GM18909 (cell line): ENCODE measurements around the gene ALDH1B1.

ENCODE experiments used
- ATAC-seq: cut with Tn5 transposase; IDR thresholded peaks from one replicate; pipeline ENCODE4 v1.9.1; 2021; ENCODE audit warnings: mild to moderate bottlenecking; ENCODE audit not compliant: unreplicated experiment, poor library complexity

ALDH1B1 gene

DNA sequence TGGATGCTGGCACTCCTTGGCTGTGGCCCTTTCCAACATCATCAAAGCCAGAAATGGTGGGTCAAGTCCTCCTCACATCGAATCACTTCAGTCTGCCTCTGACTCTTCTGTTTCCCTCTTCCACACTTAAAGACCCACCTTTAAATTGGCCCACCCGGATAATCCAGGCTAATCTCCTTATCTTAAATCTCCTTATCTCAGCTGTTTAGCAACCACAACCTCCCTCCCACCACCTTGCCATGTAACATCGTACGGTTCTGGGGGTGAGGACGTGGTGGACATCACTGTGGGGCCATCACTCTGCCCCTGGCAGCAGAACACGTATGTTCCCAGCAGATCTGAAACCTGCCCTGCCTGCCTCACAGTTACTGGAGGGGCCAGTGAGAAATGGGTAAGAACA is 20.2 kb downstream of the ALDH1B1 start:
- ATAC-seq, result no peak

DNA sequence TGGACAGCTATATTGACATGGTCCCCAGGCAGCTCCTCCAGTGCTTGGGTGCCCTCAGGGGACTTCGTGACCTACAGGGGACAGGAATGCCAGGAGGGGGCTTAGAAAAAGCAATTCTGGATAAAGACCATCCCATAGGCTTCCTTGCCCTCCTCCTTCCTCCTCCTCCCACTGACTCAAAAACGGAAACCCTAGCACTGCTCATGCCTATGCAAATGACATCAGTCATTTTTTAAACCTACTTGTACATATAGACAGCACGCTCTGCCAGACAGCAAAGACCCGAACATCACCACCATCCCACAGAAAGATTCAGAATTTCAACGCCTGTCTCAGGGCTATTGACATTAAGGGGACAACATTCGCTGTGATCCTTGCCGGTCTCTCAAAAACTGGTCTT is 20.8 kb downstream of the ALDH1B1 start:
- no peak for ATAC-seq

DNA sequence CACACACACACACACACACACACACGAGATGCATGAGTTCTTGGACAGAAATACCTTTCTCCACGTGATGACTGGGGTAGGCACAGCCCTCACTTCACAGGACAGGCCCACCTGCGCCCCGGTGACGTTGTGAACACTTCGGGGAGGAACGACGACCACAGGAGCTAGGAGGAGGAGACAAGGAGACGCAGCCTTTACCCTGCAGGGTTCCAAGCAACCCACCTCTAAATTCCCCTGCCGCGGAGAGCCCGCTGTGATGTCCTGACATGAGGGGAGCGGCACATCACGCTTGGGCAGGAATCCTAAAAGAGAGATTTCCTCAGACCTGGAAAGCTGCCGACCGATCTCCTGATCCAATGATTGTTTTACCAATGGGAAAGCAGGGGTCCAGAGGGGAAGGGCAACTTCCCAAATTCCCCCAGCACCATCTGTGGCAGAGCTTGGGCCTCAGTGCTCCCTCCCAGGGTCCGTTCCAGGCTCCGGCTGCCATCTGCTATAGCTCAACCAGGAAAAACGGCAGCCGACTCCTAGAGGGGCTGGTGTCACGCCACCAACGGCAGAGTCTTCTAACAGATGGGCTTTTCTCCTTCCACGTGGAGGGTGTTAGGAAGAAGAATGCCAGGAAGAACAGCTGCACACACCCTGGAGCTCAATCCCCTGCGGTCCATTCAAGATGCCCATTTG is 21.7 kb downstream of the ALDH1B1 start:
- no peak for ATAC-seq

DNA sequence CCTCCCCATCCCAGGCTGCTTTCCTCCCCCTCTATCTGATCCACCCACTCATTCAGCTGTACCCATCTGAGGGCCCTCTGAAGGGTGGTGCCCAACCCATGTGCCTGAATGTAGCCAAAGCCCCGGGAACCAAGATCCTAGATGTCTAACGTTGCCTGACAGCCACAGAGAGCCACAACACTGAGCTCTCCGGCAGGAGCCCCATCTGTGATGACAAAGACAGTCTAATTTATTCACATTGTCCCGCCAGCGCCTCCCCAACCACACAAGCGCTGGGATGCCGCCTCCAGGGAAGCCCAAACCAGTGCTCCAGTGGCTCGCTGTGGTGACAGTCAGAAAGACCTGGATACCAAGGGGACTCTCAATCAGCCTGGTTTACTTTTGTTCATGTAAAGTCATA is 23.4 kb downstream of the ALDH1B1 start:
- ATAC-seq, result no peak

DNA sequence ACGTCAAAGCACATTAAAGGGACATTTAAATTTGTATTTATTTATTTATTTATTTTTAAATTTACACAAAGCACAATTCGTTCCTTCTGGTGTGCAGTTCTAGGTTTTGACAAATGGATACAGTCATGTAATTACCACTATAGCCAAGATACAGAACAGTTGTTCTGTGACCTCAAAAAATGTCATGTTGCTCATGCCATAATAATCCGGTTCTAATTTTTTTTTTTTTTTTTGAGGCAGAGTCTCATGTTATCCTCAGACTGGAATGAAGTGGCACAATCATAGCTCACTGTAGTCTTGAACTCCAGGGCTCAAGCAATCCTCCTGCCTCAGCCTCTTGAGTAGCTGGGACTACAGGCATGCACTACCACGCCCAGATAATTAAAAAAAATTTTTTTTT is 24.0 kb downstream of the ALDH1B1 start:
- ATAC-seq, result no peak

DNA sequence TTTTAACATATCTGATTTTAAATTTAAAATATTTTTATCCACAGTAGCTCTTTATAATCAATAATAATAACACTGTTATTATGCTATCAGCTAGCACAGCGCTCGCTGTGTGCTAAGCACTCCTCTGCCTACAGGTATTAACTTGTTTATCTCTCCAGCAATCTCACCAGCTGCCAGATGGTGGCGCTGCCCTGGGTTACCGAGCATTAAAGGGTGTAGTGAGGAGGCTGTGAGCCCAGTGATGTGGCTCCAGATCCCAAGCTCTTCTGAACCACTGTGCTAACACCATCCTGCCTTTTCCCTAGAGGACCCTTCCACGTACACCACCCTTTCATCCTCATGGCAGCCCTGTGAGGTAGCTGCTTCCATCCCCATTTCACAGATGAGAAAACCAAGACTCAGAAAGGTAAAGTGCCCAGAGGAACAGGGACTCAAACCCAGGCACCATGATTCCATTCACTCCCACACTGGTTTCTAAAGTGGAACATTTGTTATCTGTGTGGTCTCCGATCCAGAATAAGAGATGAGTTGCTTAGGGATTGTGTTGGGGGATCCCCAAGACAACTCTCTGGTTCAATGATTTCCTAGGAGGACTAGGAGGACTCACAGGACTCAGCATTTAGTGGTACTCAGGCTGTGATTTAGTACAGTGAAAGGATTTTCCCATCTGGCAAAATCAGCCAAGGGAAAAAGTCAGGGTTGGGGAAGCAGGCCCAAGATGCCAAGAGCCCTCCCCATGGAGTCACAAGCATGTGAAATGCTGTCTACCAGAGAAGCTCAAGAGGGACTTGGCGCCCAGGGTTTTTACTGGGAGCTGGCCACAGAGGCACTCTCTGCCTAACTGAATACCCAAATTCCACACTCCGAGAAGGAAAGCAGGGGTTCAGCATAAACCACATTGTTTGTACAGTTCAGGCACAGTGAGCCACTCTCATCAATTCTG is 24.8 kb downstream of the ALDH1B1 start:
- ATAC-seq, result peak; percentile 63

DNA sequence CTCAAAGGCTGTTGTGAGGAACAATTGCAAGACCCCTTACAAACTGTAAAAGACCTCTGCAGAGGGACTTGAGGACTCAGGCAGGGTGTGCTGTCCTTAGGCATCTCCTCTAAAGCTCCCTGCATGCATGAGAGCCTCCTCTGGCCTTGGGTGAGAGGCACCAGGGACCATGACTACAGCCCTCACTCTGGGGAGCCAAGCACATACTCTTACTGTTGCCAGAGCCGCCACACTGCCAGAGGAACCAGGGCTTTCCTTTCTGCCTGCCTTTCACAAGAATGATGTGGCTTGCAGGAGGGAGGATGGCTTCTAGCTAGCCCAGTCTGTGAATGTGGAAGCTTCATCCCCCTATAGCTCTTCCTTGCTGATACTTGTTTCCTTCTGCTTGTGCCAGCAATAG is 25.9 kb downstream of the ALDH1B1 start:
- ATAC-seq, result no peak

DNA sequence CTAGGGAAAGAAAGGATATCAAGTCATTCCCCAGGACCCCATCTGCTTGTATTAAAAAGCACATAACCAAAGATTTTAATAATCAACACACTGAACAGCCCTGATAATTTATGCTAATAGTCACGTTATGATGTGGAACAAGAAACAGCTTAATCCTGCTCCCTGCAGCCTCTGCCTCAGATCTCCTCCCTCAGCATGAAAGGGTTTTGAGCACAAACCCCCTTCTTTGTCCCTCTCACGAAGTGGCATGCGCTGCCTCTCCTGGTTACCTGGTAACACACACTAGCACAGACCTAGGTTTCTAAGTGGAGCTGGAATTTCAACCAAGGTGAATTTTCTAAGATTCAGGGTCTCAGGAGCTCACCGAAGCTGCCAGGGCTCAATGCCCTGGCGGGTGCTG is 26.7 kb downstream of the ALDH1B1 start:
- ATAC-seq, result no peak

DNA sequence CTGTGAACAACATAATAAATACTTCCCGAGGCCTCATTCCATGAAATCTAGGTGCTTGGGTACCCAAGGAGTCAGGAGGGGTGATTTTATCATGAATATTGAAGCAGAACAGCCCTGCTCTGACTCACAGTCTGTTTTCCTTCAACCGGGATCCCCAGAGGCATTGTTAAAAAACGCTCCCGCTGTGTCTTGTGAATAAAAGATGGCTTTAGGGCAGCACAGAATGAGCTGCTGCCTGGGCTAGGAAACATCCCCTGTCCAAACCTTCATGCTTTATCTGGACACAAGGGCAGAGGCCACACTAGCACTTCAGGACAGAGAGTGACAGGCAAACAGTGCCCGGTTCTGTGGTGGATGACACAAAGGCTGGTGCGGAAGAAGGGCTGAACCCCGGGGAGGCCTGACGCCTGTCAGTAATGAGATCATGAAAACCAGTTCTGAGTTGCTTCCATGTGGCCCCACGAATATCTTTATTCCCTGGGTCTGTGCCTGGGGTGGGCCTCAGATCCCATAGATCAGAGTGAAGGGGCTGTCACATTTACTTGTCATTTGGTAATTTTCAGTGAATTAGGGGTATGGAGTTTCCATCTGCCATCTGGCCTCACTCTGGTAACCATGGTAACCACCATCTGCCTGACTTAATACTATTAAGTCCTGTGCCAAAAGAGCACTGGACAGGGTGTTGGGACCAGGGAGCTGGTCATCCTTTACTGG is 29.2 kb downstream of the ALDH1B1 start:
- no peak for ATAC-seq

DNA sequence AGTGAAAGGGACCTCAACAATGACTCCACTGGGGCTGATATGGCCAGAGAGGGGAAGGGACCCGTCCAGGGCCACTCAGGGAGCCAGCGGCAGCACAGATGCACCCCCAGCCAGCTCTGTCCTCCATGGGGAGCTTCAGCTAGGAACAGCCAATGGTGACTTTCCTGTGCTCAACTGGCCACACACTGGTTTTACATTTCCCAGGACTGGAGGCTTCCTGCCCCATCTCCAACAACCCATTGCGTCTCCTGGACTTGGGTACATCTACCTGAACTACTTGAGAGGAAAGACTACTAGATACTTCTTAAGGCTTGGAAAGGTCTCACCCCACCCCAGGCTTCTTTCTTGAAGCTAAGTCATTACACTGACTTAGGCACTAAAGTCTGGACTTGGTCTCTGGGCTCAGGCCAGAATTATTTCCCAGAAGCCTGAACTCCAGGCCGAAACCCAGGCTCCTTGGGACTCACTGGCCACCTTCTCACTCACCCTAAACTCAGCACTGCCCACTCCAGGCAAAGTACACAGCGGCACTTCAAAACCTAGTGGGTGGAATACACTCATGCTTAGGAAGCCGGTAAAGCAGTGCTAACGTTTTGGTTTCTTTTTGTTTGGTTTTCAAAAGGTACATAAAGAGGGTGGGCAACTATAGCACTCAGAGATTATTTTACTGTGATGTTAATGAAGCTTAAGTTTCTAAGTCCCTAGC is 30.2 kb downstream of the ALDH1B1 start:
- no peak for ATAC-seq

DNA sequence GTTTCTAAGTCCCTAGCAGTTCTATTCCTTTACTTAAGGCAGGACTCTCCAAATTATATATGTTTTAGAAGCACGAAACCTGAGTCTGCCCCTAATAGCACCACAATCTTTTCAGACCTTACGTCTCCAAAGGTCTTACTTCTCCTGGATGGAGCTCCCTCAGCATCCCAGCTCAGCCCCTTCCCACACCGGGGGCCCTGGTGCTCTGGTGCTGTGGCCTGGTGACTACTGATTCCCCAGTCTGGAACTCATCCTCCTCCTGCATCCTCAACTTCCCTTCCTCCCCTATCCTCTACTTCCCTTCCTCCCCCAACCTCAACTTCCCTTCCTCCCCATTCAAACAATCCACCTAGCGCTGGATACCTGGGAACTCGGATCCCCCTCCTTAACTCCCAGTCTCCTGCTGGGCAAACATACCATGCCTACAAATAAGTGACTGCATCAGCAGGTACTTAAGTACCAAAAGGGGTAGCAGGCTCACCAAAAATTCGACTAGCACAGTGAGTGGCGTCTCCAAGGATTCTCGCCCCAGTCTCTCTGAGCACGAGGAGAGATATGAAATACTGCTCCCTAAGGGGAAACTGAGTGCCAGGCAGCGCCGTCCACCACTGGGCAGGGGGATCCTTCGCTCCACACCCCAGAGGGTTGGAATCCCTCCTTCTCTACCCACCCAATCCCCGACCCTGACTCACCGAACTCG is 30.9 kb downstream of the ALDH1B1 start:
- no peak for ATAC-seq

DNA sequence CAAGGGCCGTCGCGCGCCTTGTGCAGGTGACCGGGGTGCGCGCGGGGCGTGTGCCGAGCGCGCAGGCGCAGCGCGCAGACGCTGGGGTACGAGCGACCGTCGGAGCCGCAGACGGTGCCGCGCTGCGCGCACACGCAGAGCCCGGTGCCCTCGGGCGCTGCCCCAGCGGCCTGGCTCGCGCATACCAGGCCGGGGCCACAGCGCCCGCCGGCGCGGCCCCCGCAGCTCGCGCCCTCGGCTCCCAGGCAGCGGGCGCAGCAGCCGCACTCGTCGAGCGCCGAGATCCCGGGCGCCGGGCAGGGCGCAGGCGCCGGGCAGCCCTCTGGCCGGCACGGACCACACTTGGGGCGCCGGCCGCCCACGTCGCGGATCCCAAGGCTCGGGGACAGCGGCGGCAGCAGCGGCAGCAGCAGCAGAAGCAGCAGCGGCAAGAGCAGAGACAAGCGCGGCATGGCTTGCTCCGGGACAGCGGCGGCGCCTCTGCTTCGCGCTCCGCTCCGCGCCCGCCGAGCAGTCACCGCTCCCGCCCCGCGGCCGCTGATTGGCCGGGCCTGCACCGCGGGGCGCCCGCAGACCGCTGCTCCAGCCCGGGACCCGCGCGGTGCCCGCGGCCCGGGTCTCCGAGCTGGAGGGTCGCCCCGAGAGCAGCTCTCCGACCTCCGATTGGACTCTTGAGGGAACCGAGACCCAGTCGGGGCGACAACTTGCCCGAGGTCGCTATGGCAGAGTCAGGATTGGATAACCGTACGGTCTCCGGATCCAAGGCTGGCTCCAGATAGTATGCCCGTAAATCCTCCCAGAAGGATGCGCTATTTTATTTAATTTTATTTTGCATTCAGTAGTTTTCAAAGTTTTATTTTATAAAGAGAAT is 31.7 kb downstream of the ALDH1B1 start, which contains the start of gene IGFBPL1:
Gene IGFBPL1, minus strand, starts transcription at position 482 of the 871 bp plus-strand sequence. Its CDS starts 30 bp downstream, at position 452.
- peak; percentile 66 for ATAC-seq

DNA sequence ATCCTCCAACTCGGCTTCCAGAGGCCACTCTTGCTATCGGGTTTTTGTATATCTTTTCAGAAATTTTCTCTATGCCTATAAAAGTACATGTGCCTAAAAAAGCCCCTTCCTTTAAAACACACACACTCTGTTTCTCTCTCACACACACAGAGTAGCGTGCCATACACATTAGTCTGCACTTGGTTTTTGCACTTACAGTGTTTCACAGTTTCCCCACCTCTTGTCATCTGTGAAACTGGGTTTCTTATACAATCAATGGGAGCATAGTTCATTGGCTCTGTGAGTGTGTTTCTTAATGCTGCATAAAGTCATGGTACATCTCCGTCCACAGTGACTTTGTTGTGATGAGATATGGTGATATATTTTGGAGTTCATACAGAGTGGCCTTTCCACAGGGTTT is 32.4 kb downstream of the ALDH1B1 start:
- no peak for ATAC-seq

DNA sequence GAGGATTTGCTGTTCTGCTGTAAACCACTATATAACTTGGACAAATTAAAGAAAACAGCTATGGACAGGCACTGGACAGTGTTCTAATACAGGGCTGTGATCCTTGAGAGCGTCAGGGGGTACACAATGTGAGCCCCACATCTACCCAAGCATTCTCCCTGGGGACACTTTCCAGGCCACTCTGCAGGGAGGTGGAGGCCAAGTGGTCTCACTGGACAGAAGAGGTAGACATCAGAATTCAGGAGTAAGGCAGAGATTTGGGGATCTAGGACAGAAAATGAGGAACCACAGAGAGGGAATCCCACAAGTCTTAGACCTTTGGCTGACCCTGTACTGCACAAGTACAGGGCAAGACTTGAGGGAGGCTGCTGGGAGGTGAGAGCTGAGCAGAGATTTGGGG is 35.6 kb downstream of the ALDH1B1 start:
- ATAC-seq, result no peak

DNA sequence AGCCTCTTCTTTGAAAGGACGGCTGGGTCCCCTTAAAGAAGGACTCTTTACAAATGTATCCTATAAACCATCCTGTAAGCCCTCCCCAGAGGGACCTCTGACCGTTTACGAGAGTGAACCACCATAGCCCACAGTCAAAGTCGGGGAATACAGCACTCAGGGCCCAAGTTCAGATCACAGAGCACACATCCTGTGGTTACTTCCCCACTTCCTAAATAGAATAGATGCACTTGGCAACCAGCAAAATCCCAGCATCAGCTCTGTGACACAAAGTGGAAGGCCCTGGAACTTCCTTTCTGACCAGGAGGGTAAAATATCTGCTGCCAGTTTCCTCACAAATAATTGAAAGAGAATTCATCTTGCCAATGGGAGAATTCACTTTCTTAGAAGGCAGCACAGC is 38.6 kb downstream of the ALDH1B1 start:
- ATAC-seq, result no peak

DNA sequence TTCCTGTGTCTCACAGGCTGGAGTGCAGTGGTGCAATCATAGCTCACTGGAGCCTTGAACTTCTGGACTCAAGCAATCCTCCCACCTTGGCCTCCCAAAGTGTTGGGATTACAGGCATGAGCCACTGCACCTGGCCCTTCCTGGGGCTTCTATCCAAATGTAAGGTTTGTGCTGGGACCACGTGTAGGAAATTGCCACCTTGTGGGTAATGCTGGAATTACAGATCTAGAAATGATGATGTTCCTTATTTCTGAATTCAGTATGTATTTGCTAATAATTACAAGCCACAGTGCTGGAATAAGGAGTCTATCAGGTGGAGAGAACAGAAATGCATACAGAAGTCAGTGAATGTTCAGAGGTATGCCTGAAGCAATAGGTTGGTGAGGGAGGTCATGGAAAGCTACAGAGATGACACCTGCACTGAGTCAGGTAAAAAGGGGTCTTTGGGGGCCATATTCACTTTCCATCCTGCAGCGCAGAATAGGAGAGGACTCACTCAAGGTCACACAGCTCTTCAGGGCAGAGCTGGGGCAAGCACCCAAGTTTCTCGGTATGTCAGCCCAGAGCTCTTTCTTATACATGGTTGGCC is 40.5 kb downstream of the ALDH1B1 start:
- ATAC-seq, result no peak

DNA sequence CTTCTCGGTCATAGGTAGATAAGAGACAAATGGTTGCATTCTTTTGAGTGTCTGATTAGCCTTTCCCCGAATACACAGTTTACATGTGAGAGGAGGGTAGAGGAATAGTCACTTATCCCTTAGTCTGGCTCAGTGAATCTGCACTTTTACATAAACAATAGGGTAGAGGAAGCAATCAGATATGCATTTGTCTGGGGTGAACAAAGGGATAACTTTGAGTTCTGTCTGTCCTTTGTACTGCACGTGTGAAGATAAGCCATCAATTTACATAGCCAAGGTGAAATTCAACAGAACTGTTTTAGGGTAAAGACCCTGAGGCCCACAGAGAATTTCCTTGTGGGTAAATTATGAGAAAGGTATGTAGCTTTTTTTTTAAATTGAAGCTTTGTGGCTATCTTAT is 41.9 kb downstream of the ALDH1B1 start:
- ATAC-seq, result no peak

DNA sequence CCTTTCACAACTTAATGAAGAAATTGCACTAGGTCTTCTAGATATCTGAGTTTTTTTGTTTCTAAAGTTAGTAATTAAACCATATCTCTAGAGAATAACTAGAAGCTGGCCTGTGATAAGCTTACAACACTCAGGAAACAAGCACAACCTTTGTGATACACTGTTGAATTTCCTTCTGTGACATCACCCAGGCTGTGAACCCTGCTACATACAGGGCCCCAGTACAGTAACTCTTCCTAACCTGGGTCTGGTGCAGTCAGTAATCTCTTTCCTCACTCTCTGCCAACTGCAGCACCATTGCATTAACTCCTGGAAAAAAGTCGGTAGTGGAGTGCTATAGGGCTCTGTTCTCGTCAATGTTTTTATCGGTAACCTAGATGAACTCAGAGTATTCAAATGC is 42.4 kb downstream of the ALDH1B1 start:
- ATAC-seq, result no peak
